ENCODE data around the gene NUP58. TPM values are rescaled to one million over a fixed set of nuclear protein-coding genes. Genes with fewer than 3 reads are reported as not detected.

The NUP58 gene
- total RNA-seq, 1 donor: 96.3 TPM

DNA sequence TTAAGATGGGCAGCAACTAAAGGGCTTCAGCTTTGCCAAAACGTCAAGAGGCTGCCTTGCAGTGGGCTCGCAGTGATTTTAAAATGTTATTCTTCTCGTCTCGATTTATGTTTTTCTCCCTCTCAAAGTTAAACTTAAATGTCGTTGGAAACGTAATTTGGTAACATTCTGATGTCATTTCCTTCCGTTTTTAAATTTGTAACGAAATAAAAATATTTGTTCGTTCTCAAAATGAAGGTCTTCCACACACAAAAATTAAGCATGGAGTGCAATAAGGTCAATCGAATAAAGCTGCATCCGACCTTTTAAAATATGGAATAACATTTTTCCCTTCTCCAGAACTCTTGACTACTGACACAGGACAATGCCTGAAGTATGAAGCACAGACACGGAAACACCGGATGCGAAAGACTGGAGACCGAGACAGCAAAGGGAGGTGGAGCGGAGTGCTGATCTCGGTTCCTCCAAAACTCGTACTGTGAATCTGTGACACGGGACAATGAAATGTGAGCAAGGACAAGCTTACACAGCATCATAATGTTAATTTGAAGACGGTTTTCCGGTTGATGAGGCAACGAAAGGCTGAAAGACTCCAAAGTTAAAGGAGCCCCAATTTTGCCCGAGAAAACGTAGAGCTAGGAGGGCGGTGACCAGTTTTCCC, 15.0 kb upstream of the NUP58 start:
- peak; percentile 58 for DNase-seq (ENCODE audit: low read depth)
- peak overlapping the region; percentile 90 for H3K4me3 ChIP-seq (ENCODE audit: low read depth, low read length)
- TF ChIP-seq, protein P1, sequence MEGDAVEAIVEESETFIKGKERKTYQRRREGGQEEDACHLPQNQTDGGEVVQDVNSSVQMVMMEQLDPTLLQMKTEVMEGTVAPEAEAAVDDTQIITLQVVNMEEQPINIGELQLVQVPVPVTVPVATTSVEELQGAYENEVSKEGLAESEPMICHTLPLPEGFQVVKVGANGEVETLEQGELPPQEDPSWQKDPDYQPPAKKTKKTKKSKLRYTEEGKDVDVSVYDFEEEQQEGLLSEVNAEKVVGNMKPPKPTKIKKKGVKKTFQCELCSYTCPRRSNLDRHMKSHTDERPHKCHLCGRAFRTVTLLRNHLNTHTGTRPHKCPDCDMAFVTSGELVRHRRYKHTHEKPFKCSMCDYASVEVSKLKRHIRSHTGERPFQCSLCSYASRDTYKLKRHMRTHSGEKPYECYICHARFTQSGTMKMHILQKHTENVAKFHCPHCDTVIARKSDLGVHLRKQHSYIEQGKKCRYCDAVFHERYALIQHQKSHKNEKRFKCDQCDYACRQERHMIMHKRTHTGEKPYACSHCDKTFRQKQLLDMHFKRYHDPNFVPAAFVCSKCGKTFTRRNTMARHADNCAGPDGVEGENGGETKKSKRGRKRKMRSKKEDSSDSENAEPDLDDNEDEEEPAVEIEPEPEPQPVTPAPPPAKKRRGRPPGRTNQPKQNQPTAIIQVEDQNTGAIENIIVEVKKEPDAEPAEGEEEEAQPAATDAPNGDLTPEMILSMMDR (IDR thresholded peaks at IDR 0.05; ENCODE audit: insufficient read depth, low read depth, low read length): no peak

DNA sequence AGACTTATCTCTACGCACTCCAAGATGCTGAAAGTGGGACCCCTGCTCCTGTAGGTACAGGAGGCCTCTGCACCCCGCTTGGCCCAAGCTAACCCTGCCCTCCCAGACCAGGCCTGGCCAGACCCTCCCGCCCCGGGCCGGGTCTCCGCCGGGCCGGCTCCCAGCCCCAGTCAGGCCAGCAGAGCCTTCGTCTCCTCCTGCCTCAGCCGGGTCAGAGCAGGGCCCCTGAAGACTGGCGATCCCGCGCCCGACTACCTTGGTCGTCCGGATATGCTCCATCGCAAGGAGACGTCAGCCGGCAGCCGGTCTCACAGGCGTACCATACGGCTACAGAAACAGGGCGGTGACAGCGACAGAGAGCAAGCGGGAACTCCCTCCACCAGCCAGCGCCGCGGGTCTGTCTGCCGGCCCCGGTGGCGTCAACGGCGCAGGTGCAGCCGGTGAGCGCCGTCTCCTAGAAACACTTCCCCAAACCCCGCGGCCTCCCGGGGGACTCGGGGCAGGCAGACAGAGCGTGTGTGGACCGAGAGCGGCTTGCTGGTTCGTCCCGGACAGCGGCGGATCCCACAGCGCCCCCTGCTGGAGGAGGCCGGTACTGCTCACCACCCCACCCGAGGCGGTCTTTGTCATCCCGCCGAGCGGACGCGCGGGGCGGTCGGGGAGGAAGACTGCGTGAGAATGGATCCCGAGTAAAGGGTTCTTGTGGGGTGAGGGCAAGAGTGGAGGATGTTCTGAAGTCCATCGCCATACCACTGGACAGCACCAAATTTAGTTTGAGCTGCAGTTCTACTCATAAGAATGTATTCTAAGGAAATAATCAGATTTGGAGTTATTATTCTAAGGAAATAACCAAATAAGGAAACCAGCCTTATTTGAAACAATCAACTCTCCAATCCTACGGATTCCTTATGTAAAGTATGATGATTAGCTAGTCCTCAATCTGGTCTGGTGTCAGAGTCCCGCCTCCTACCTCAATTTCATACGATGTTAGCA, 14.2 kb upstream of the NUP58 start, which contains the start of gene MTMR6:
MTMR6 (minus strand) TSS at position 520 of the 993 bp plus-strand sequence; CDS start at position 279, 241 bp downstream.
- peak; percentile 85 for DNase-seq (ENCODE audit: low read depth)
- TF ChIP-seq, protein P1 (IDR thresholded peaks at IDR 0.05; ENCODE audit: insufficient read depth, low read depth, low read length): peak; percentile 97
- H3K4me3 ChIP-seq (ENCODE audit: low read depth, low read length): peak within 1 kb of the TSS; percentile 90

DNA sequence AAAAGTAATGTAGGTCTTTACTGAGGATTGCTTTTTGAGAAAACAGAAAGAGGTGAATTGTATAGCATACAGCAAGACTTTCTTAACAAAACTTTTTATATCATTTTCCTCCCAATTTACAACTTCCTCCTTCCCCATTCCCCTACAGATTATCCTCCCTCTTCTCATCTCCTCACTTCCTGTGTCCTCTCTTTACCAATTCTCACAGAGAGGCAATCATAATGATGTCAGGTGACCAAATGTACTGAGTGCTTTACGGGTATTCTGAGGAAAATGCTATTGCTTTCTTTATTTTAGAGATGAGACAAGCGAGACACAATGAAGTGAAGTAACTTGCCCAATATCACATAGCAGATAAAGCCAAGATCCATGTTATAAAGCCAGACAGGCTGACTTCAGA, 12.5 kb upstream of the NUP58 start:
- no peak for DNase-seq (ENCODE audit: low read depth)
- no peak overlapping the region for H3K4me3 ChIP-seq (ENCODE audit: low read depth, low read length)
- TF ChIP-seq, protein P1 (IDR thresholded peaks at IDR 0.05; ENCODE audit: insufficient read depth, low read depth, low read length): no peak

DNA sequence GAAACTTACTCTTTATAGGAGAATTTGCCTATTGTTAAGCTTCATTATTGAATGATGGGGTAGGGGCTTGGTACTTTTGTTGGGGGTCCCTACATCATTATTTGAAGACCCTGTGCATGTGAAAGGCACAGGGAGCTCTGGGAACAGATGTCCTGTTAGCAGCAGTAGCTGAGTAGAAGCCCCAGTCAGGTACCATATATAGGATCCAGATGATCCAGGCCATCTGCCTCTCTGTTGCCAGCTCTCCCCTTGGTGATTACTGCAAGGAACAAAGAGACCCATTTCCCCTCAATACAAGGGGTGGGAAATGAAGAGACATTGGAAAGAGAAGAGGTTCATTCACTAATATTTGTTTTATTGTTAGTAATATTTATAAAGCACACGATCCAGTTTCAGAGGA, 9.7 kb upstream of the NUP58 start:
- TF ChIP-seq, protein P1 (IDR thresholded peaks at IDR 0.05; ENCODE audit: insufficient read depth, low read depth, low read length): no peak
- no peak overlapping the region for H3K4me3 ChIP-seq (ENCODE audit: low read depth, low read length)
- no peak for DNase-seq (ENCODE audit: low read depth)

DNA sequence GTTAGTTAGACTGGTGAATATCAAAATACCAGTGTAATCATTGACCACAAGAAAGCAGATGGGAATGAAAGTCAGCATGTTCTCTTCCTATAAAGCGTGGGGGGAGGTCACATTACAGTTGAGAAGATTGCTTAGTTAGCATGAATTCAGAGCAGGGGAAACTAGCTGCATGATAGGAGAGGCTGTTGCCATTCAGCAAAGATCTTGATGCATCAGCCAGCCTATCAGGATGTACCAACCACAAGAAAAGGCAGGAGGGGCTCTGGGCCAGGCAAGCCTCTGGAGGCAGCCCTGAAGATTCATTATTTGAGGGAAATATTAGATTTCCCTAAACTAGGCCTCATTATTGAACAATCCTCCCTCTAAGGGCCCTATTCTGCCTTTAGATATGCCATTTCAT, 9.1 kb upstream of the NUP58 start:
- H3K4me3 ChIP-seq (ENCODE audit: low read depth, low read length): no peak overlapping the region
- TF ChIP-seq, protein P1 (IDR thresholded peaks at IDR 0.05; ENCODE audit: insufficient read depth, low read depth, low read length): no peak
- no peak for DNase-seq (ENCODE audit: low read depth)

DNA sequence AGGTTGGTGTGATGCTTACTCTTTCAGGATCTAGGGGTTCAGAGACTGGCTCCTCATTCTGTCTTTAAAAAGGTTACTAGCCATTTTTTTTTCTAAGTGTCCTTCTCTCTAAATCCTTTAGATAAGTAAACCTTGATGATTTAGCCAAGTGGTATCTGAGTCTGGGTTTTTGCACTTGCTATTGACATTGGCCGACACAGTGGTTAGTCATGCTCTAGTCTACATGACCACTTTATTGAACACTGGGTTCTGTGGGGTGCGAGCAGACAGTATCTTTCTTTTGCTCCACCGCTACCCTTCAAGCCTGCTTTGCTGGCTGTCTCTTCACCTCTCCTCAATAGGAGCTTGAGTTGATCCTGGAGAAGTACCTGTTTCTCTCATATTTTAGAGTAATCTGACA, 6.2 kb upstream of the NUP58 start:
- TF ChIP-seq, protein P1 (IDR thresholded peaks at IDR 0.05; ENCODE audit: insufficient read depth, low read depth, low read length): no peak

More for the DNA sequence above, 6.2 kb upstream of the NUP58 start:
- DNase-seq (ENCODE audit: low read depth): no peak
- no peak overlapping the region for H3K4me3 ChIP-seq (ENCODE audit: low read depth, low read length)

Measured in fibroblast of villous mesenchyme (primary cell).